Hepatic stellate cell (primary cell): ENCODE results near the gene LMBR1.
"Not testable (repeated sequence)": the region's sequence is repeated elsewhere in the genome, so short reads cannot be mapped to it uniquely, and the experiment has no call there.

Experiments
- DNase-seq: peaks from one replicate; pipeline ENCODE4 v3.0.0; 2011; ENCODE audit warnings: low spot score

The LMBR1 gene

DNA sequence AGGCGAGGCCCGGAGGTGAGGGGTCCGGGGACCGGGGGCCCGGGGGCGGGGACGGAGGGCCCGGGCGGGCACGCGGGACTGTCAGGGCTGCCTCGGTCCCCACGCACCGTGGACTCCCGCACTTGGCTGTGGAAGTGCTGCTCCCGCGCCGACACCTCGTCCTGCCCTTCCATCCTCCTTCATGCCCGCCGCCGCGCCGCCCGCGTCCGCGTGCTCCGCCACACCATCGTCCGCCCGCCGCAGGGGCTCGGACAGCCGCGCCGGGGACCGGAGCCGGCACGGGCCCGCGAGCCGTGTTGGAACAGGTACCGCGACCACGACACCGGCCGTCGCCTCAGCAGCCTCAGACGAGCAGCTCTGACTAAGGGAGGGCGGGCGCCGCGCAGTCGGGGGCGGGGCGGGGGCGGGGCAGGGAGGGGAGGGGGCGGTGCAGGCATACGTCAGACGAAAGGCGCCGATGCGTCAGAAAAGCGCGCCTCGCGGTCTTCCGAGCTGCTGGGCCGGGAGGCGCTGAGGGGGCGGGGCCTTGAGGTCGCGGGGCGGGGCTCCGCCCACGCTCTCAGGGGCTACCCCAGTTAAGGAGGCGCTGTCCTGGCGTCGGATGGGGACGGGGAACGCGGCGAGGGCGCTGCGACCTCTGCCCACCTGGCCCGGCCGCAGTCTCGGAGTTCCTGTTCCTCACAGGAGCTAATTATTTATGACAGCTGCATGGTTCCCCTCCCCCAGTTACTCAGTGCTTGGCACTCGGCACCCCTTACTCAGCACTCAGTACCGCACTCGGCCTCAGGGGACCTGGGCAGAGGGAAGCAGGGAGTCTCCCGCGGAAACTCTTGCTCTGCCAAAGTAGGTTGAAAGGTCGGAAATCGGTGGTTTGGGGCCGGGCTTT, at the start of gene LMBR1:
TSS of gene LMBR1 (minus strand) at position 363 of the 886 bp plus-strand sequence. CDS start at position 173, 190 bp downstream.
- DNase-seq, result peak; percentile 95

DNA sequence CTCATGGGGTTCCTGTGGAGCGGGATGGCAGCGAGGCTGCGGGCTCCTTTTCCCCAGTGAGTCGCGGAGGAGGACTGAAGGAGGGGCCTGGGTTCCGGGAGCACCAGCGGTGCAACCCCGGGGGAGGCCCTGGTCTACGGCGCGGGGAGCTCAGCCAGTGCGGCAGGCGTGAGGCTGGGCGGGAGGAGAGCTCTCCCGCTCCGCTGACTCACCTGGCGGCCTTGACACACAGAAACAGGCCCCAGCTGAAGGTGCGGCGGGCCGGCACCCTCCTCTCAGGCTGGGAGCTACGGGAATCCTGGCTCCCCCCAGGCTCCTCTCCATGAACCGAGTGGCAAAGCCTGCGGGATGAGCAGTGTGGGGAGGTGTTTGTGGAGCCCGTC, 49.7 kb upstream of the LMBR1 start:
- no peak for DNase-seq

DNA sequence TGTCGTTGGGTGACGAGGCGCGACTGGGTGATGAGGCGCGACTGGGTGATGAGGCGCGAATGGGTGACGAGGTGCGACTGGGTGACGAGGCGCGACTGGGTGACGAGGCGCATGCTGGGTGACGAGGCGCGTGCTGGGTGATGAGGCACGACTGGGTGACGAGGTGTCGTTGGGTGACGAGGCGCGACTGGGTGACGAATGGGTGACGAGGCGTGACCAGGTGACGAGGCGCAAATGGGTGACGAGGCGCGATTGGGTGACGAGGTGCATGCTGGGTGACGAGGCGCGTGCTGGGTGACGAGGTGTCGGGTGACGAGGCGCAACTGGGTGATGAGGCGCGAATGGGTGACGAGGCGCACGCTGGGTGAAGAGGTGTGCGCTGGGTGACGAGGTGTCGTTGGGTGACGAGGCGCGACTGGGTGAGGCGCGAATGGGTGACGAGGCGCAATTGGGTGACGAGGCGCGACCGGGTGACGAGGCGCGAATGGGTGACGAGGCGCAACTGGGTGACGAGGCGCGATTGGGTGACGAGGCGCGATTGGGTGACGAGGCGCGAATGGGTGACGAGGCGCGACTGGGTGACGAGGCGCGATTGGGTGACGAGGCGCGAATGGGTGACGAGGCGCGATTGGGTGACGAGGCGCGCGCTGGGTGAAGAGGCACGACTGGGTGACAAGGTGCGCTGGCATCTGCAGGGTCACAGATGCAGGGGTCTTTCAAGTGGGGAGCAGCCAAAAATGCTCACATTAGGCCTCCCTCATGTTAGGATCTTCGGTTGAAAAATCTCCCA, 48.6 kb upstream of the LMBR1 start:
- no peak for DNase-seq

DNA sequence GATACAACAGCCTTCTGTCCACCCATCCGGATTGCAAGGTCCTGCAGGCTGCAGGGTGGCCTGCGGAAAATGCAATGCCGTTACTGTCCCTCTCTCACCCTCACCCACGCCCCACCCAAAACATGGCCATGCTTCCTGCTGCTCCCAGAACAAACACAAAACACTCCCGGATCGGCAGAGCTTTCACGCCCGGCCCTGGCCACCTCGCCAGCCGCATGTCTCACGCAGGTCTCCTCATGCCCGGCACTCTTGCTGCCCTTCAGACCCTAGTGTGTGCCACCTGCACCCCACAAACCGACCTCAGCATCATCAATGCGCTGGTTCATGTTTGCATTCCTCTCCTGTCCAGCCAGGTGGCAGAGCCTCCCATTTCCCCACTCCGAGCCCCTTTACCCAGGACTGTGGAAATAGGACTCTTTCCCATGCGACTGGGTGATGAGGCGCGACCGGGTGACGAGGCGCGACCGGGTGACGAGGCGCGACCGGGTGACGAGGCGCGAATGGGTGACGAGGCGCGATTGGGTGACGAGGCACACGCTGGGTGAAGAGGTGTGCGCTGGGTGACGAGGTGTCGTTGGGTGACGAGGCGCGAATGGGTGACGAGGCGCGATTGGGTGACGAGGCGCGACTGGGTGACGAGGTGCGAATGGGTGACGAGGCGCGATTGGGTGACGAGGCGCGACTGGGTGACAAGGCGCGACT, 47.6 kb upstream of the LMBR1 start:
- no peak for DNase-seq

DNA sequence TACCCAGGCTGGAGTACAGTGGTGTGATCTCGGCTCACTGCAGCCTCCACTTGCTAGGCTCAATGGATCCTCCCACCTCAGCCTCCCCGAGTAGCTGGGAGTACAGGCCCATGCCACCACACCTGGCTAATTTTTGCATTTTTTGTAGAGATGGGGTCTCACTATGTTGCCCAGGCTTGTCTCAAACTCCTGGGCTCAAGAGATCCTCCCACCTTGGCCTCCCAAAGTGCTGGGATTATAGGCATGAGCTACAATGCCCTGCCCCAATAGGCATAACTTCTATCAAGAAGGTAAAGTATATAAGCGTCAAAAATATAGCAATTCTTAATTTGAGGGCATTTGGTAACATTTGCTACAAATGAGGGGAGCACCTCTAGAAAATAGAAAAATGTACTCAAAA, 43.8 kb upstream of the LMBR1 start:
- not testable (repeated sequence) for DNase-seq

DNA sequence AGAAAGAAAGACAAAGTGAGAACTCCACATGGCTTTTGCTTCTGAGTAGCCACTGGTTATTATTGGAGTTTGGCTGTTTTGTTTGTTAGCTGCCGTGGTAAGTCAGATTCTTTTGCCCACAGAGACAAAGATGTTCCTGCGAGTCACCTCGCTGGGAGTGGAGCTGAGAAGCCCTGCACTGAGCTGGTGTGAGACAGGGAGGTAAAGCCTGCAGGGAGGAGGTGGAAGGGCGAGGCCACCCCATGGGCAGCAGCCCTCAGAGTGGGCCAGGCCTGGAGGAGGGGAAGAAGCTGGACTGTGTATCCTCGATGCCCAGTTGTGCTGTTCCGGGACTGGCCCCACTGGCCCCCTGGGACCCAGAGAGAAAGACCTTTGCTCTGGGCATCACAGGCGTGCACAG, 42.3 kb upstream of the LMBR1 start:
- no peak for DNase-seq

- DNase-seq, result no peak
Observed at GRCh38 chr7:156932006-156932405, 39.0 kb upstream of the LMBR1 start.

DNA sequence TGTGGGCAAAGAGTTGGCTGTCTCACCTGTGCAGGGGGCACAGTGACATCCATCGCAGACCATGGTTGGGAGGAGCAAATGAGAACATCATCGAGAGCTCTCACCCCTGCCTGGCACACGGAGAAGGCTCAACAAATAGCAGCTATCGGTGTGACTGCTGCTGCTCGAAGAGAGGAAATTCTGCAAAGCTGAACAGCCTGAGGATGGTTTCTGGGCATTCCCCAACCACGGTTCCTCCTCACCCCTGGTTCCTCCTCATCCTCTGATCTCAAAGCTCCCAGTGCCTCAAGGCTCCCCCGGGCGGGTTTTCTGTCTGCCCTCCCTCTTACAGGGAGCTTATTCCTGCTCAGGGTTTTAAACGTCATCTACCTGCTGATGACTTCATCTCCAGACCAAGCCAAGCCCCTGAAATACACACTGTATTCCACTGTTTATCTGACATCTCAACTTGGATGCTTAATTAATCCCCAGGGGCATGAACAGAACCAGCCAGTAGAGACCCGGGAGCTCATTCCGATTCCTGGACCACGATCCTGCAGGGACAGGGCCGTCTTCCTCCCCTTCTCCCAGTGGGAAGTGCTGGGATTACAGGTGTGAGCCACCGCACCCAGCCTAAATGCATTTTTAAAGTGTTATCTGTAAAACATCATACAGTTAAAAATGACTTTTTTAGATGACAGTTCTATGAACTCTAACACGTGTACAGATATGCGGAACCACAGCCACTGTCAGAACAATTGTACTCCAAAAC, 37.0 kb upstream of the LMBR1 start:
- no peak for DNase-seq

DNA sequence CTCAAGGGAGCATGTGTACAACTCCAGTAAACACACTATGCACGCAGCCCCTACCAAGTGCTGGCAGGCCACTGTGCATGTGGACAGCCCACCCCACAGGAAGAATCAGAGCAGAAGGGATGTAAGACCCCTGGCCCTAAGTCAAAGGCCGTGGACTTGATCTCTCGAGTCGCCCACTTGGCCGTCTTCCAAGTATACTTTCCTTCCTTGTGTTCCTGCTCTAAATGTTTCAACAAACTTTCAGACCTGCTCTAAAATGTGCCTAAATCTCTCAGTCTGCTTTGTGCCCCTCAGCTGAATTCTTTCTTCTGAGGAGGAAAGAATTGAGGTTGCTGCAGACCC, 35.4 kb upstream of the LMBR1 start:
- no peak for DNase-seq

DNA sequence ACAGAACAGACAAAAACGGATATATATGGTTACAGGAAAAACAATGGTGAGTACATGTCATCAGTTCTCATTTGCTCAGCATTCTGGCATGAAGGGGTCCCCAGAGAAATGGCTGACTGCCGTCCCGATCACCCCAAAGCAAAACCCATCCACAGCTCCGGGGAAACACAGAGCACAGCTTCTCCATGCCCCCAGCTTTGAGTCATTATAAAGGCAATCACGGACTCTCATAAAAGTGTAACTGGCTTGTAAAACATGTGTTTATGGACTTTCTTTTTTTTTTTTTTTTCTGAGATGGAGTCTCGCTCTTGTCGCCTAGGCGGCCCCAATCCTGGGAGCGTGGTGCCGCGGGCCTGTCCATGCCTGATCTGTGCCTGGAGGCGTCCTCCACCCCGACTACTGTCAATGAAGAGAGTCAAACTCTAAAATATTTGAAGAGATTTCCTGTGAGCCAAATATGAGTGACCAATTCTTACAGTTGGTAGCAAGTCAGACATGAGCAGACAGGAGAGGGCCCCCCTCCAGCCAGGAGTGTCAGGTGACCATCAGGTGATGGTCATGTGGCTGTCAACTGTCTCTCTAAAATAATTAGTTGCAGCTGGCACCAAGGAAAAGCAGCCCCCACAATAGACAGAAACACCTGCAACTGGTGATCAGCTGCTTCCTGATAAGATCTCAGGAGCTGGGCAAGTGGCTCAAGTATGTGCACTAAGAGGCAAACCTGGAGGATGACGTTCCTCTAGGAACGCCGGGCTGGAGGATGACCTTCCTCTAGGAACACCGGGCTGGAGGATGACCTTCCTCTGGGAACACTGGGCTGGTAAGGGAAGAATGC, 34.8 kb upstream of the LMBR1 start:
- no peak for DNase-seq

DNA sequence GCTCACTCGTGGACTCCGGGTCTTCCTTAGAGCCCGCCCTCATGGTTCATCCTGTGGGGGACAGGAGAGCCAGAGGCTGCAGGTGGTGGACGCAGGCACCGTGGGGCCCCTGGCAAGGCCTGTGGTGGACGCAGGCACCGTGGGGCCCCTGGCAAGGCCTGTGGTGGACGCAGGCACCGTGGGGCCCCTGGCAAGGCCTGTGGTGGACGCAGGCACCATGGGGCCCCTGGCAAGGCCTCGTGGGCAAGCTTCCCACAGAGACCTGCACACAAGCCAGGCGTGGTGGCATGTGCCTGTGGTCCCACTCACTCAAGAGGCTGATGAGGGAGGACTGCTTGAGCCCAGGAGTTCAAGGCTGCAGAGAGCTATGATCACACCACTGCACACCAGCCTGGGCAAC, 32.8 kb upstream of the LMBR1 start:
- not testable (repeated sequence) for DNase-seq

- not testable (repeated sequence) for DNase-seq
Observed at GRCh38 chr7:156922304-156922703, 29.3 kb upstream of the LMBR1 start.

- DNase-seq, result not testable (repeated sequence)
Observed at GRCh38 chr7:156920487-156921373, 27.7 kb upstream of the LMBR1 start.

- DNase-seq, result no peak
Observed at GRCh38 chr7:156920076-156920475, 27.1 kb upstream of the LMBR1 start.

DNA sequence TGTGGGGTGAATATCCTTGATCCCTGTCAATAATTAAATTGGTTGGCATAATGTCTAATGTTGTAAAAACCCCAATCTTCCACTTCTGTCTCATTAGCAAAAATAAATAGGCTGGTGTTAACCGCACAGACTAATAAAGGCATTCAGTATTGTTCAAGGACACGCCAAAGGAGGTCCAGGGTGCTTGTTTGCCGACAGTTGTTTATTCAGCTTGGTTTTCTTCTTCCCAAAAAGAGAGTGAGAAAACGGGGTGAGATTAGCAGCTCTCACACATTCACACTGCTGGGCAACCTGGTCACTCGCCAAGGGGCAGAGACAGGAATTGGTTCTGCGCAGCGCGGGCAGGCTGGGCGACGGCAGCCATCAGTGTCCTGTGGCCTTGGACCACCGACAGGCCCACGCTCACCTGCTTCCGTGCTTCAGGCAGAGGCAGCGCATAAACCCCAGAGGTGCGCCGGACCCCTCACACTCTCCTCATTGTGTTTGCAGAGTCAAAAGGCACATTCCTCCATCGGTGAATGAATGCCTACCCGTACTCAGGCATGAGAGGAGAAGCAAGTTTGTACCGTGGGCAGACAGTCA, 26.2 kb upstream of the LMBR1 start:
- no peak for DNase-seq

DNA sequence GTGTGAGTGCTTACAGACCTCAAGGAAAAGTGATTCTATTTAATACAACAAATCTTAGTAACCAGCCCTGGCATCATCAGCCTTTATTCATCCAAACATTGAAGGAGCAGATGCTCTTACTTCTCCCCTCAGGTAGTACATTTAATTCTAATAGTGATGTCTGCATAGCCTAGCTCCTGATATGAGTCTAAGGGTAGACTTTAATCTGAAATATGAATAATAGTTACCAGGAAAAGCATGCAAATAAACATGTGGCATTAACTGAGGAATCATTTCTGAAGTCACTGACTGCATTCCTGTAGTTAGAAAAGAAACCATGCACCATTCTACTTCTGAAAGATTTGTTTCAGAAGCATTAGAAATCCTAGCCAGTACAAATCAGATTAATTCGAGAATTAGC, 25.7 kb upstream of the LMBR1 start:
- DNase-seq, result no peak

GRCh38 chr7:156909574-156910252, 16.7 kb upstream of the LMBR1 start:
- DNase-seq, result not testable (repeated sequence)

GRCh38 chr7:156907656-156908055, 14.7 kb upstream of the LMBR1 start:
- DNase-seq, result no peak

GRCh38 chr7:156906200-156906649, 13.2 kb upstream of the LMBR1 start:
- no peak for DNase-seq
